AG04450 (cell line): ENCODE measurements around the gene LRRC42. TPM values are rescaled to one million over a fixed set of nuclear protein-coding genes. Genes with fewer than 3 reads are reported as not detected.

ENCODE experiments used
- CTCF ChIA-PET: fragments of 300-600, 350-600 bp; formaldehyde crosslinking; extraction: SDS; loops from one replicate; lab custom pipeline; 2022; ENCODE audit warnings: antibody characterized with exemption, inconsistent platforms; lab: Charles Lee
- POLR2A ChIA-PET: fragments of 350-600 bp; formaldehyde crosslinking; extraction: SDS; loops from one replicate; lab custom pipeline; 2021; ENCODE audit warnings: antibody characterized with exemption, inconsistent platforms; lab: Yijun Ruan, JAX
- DNase-seq: peaks from one replicate; pipeline ENCODE4 v3.0.0-alpha.2; 2011; ENCODE audit warnings: low read depth, low spot score
- H3K27ac ChIP-seq: one replicate; pipeline ENCODE4 v1.5.1; 2012; ENCODE audit warnings: low read depth, low read length, control low read depth
- H3K27me3 ChIP-seq: one replicate; pipeline ENCODE4 v1.6.0; 2012; ENCODE audit warnings: low read length; ENCODE audit not compliant: control insufficient read depth, insufficient read depth
- H3K4me3 ChIP-seq: 2 replicates; pipeline ENCODE4 v1.5.1; 2011; ENCODE audit warnings: mild to moderate bottlenecking, low read depth, low read length, control low read depth
- H3K9me3 ChIP-seq: 2 replicates; pipeline ENCODE4 v1.5.1; 2012; ENCODE audit warnings: low read length; ENCODE audit not compliant: control insufficient read depth, insufficient read depth
- CTCF ChIP-seq: IDR thresholded peaks from 2 replicates; pipeline ENCODE4 v1.5.1; 2011; ENCODE audit warnings: low read depth, low read length, control low read depth, inconsistent platforms
- polyA plus RNA-seq: library from polyadenylated mRNA; depleted of rRNA; stranded (reverse); fragments of >200 nt; gene quantifications from 2 replicates; pipeline ENCODE4 v1.2.3, GENCODE V29; 2011

Gene LRRC42
- polyA plus RNA-seq, 1 experiment, result 51.4 TPM

DNA sequence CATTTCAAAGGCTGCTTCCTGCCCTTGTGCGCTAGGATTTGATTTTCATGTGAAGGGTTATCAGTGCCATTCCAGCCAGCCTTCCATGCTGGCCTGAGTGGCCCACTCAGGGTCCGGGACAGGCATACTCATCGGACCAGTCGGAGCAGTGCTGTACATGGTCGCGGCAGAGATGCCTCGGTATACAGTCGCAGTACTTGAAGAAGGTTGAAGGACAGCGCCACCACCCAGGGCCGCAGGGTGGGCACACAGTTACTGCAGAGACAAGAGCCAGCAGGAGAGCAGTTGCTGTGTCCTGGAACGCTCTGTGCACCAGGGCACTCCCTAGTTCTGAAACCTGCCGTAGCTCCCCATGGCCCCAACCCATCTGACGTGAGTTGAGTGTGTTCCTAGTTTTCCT, 62.7 kb downstream of the LRRC42 start:
- ChIA-PET CTCF (no interaction called here), POLR2A (no interaction called here)

GRCh38 chr1:54009406-54009805, 63.3 kb downstream of the LRRC42 start:
- H3K27me3 ChIP-seq, result peaks cover 44% of the 10 kb centered on the region
- ChIA-PET CTCF (no interaction called here), POLR2A (no interaction called here)
- peaks cover 6% of the 10 kb centered on the region; the same call in 1 of the 2 replicates for H3K9me3 ChIP-seq
- no peak for DNase-seq
- no peak for TF ChIP-seq CTCF
- no peak overlapping the region for H3K4me3 ChIP-seq
- H3K27ac ChIP-seq, result no peak overlapping the region

More for the DNA sequence above, 62.7 kb downstream of the LRRC42 start:
- no peak for TF ChIP-seq CTCF
- DNase-seq, result no peak
- Histone ChIP-seq H3K27ac (no peak overlapping the region), H3K4me3 (no peak overlapping the region), H3K27me3 (peaks cover 43% of the 10 kb centered on the region), H3K9me3 (peaks cover 11% of the 10 kb centered on the region; the same call in 1 of the 2 replicates)

- ChIA-PET CTCF (no interaction called here), POLR2A (no interaction called here)
- no peak for DNase-seq
- Histone ChIP-seq H3K27ac (no peak overlapping the region), H3K27me3 (peaks cover 46% of the 10 kb centered on the region), H3K4me3 (no peak overlapping the region), H3K9me3 (no peaks in the 10 kb centered on the region)
- no peak for TF ChIP-seq CTCF
These were observed 64.4 kb downstream of the LRRC42 start for GRCh38 chr1:54010415-54011117.

DNA sequence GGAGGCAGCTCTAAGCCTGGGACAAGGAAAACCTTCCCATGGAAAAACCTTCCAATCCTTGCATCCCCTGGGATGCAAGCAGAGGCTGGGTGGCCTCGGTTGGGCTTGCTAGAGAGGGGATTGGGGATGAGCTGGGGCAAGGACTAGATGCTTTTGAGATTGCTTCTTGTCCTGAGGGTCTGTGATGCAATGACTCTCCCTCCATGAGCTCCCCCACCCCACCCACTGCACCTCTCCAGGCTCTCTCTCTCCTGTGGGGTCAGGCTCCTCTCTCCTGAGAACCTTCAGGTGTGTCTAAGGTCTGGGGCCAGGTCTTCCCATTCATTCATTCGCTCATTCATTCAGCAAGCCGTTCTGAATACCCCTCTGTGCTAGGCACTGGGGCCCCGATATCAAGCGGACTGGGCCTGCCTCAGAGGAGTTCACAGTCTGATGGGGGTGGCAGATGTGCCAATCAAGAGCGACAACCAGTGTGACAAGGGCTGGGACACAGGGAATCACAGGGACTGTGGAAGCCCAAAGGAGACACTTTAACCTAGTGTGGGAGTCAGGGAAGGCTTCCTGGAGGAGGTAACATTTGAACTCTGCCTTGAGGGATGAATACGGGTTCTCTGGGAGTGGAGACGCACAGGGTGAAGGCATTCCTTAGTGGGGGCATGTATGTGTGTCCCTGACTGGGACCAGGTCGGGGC, 65.3 kb downstream of the LRRC42 start:
- TF ChIP-seq CTCF, result no peak
- Histone ChIP-seq H3K27me3 (peaks cover 46% of the 10 kb centered on the region), H3K9me3 (no peaks in the 10 kb centered on the region), H3K4me3 (no peak overlapping the region), H3K27ac (no peak overlapping the region)
- ChIA-PET CTCF (no interaction called here), POLR2A (no interaction called here)
- no peak for DNase-seq

- no peak overlapping the region for H3K4me3 ChIP-seq
- CTCF ChIA-PET, result no interaction called here
- no peak for TF ChIP-seq CTCF
- no peak for DNase-seq
- peaks cover 46% of the 10 kb centered on the region for H3K27me3 ChIP-seq
- no peaks in the 10 kb centered on the region for H3K9me3 ChIP-seq
- H3K27ac ChIP-seq, result no peak overlapping the region
- POLR2A ChIA-PET, result no interaction called here
These were observed 65.8 kb downstream of the LRRC42 start for GRCh38 chr1:54012008-54012325.
